Activated CD8-positive, alpha-beta T cell treated with anti-CD3 and anti-CD28 coated beads, Interleukin-2, amount 10 ng/mL, durations not matched to agents 7 days and 5 days (primary cell): Measurements from ENCODE around the gene PROX2. TPM values are rescaled to one million over a fixed set of nuclear protein-coding genes. Genes with fewer than 3 reads are reported as not detected.

Experiments used
- ATAC-seq: fragments of 150-1000 bp; cut with Tn5 transposase; one replicate; pipeline ENCODE4 v1.10.0; 2021; ENCODE audit warnings: moderate library complexity
- CTCF ChIA-PET: fragments of 350-600 bp; sonication (Branson Sonifier 250); formaldehyde crosslinking; loops from one replicate; lab custom pipeline; 2021; ENCODE audit warnings: antibody characterized with exemption; lab: Charles Lee
- POLR2A ChIA-PET: fragments of 350-600 bp; sonication (Branson Sonifier 250); formaldehyde crosslinking; loops from one replicate; lab custom pipeline; 2021; ENCODE audit warnings: antibody characterized with exemption; lab: Charles Lee
- DNase-seq: peaks from one replicate; pipeline ENCODE4 v3.0.0-alpha.2; 2020
- H3K27ac Mint-ChIP-seq: one replicate; pipeline ENCODE4 v1.8.0; 2021; ENCODE audit warnings: mild to moderate bottlenecking, mixed read lengths
- H3K27me3 Mint-ChIP-seq: one replicate; pipeline ENCODE4 v1.8.0; 2021; ENCODE audit warnings: low read depth, mixed read lengths
- H3K36me3 Mint-ChIP-seq: one replicate; pipeline ENCODE4 v1.8.0; 2021; ENCODE audit warnings: low read depth, mixed read lengths
- H3K4me1 Mint-ChIP-seq: one replicate; pipeline ENCODE4 v1.8.0; 2021; ENCODE audit warnings: low read depth, mixed read lengths
- H3K4me3 Mint-ChIP-seq: one replicate; pipeline ENCODE4 v1.8.0; 2021; ENCODE audit warnings: mild to moderate bottlenecking, mixed read lengths
- H3K9me3 Mint-ChIP-seq: one replicate; pipeline ENCODE4 v1.8.0; 2022; ENCODE audit warnings: mixed read lengths; ENCODE audit not compliant: insufficient read depth
- total RNA-seq, 2 experiments: library from RNA; stranded (reverse); gene quantifications; one replicate each; pipeline ENCODE4 v1.2.3, GENCODE V29; 2021

Gene PROX2
- total RNA-seq, 2 experiments from 2014 or later, result 0.13 to 0.44 TPM

GRCh38 chr14:74893614-74894091 is 17.7 kb upstream of the PROX2 start:
- DNase-seq, result no peak
- Mint-ChIP-seq H3K27ac (no peak overlapping the region), H3K4me3 (no peak overlapping the region), H3K4me1 (peaks cover 17% of the 10 kb centered on the region), H3K9me3 (no peaks in the 10 kb centered on the region), H3K36me3 (peaks cover 72% of the 10 kb centered on the region), H3K27me3 (no peaks in the 10 kb centered on the region)
- ChIA-PET CTCF (interaction anchor here (1.0 to 8.5 kb wide), 5 partner anchors 11 to 33 kb away, joined by 4 to 87 read pairs (median 9); no protein-coding TSS in a partner anchor), POLR2A (interaction anchor here (2.7 kb wide), 1 partner anchor 12 kb away, joined by 12 read pairs; the partner anchor contains the start of gene DLST)
- no peak for ATAC-seq

- H3K4me3 Mint-ChIP-seq, result no peak overlapping the region
- ATAC-seq, result no peak
- ChIA-PET CTCF (interaction anchor here (1.0 to 8.5 kb wide), 5 partner anchors 10 to 32 kb away, joined by 4 to 87 read pairs (median 9); no protein-coding TSS in a partner anchor), POLR2A (interaction anchor here (1.5 to 2.7 kb wide), 2 partner anchors 11 to 13 kb away, joined by 4 to 12 read pairs; partner anchors contain the start of gene DLST)
- DNase-seq, result no peak
- H3K36me3 Mint-ChIP-seq, result peaks cover 71% of the 10 kb centered on the region
- H3K27me3 Mint-ChIP-seq, result no peaks in the 10 kb centered on the region
- peaks cover 25% of the 10 kb centered on the region for H3K4me1 Mint-ChIP-seq
- H3K27ac Mint-ChIP-seq, result peak overlapping the region; percentile 48
- H3K9me3 Mint-ChIP-seq, result no peaks in the 10 kb centered on the region
Observed at GRCh38 chr14:74892745-74893144, 16.8 kb upstream of the PROX2 start.

- CTCF ChIA-PET, result interaction anchor here (8.4 to 8.5 kb wide), 2 partner anchors 14 to 31 kb away, joined by 72 to 87 read pairs; no protein-coding TSS in a partner anchor
- POLR2A ChIA-PET, result interaction anchor here (1.5 to 2.7 kb wide), 2 partner anchors 10 to 14 kb away, joined by 4 to 12 read pairs; partner anchors contain the start of gene DLST
- peaks cover 62% of the 10 kb centered on the region for H3K36me3 Mint-ChIP-seq
- no peak overlapping the region for H3K4me3 Mint-ChIP-seq
- DNase-seq (no peak), ATAC-seq (no peak)
- peaks cover 26% of the 10 kb centered on the region for H3K4me1 Mint-ChIP-seq
- H3K9me3 Mint-ChIP-seq, result no peaks in the 10 kb centered on the region
- H3K27ac Mint-ChIP-seq, result no peak overlapping the region
- no peaks in the 10 kb centered on the region for H3K27me3 Mint-ChIP-seq
Observed at GRCh38 chr14:74891870-74892269, 15.9 kb upstream of the PROX2 start.

DNA sequence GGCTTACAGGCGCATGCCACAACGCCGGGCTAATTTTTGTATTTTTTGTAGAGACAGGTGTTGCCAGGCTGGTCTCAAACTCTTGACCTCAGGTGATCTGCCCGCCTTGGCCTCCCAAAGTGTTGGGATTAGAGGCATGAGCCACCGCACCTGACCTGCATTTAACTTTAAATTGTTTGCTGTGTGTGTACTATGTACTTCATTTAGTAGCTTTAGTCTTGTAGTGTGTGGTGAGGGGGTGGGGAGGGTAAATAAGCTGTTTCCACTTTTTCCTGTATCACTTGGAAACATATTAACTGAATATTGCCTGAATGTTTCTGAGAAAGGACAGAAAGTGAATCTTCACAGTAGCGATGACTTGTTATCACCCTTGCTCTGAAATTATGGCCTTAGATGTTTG is 14.3 kb upstream of the PROX2 start:
- H3K4me1 Mint-ChIP-seq, result peaks cover 39% of the 10 kb centered on the region
- no peak for DNase-seq
- ChIA-PET CTCF (interaction anchor here (0.6 to 8.5 kb wide), 6 partner anchors 15 to 54 kb away, joined by 4 to 87 read pairs (median 4); no protein-coding TSS in a partner anchor), POLR2A (interaction anchor here (0.9 to 1.2 kb wide), 2 partner anchors 8 to 16 kb away, joined by 3 read pairs; no protein-coding TSS in a partner anchor)
- no peaks in the 10 kb centered on the region for H3K27me3 Mint-ChIP-seq
- H3K36me3 Mint-ChIP-seq, result peaks cover 65% of the 10 kb centered on the region
- no peaks in the 10 kb centered on the region for H3K9me3 Mint-ChIP-seq
- no peak for ATAC-seq
- no peak overlapping the region for H3K27ac Mint-ChIP-seq
- H3K4me3 Mint-ChIP-seq, result no peak overlapping the region

GRCh38 chr14:74888164-74889158 is 12.5 kb upstream of the PROX2 start:
- H3K27ac Mint-ChIP-seq, result peak overlapping the region; percentile 37
- no peaks in the 10 kb centered on the region for H3K27me3 Mint-ChIP-seq
- H3K9me3 Mint-ChIP-seq, result no peaks in the 10 kb centered on the region
- ATAC-seq (peak; percentile 38), DNase-seq (no peak)
- ChIA-PET CTCF (interaction anchor here (1.0 to 8.5 kb wide), 4 partner anchors 18 to 58 kb away, joined by 3 to 87 read pairs (median 38); no protein-coding TSS in a partner anchor), POLR2A (interaction anchor here (1.2 kb wide), 1 partner anchor 17 kb away, joined by 5 read pairs; no protein-coding TSS in a partner anchor)
- peaks cover 68% of the 10 kb centered on the region for H3K36me3 Mint-ChIP-seq
- no peak overlapping the region for H3K4me3 Mint-ChIP-seq
- peaks cover 52% of the 10 kb centered on the region for H3K4me1 Mint-ChIP-seq

GRCh38 chr14:74886001-74886400 is 10.1 kb upstream of the PROX2 start:
- Mint-ChIP-seq H3K4me3 (no peak overlapping the region), H3K4me1 (peaks cover 56% of the 10 kb centered on the region), H3K36me3 (peaks cover 61% of the 10 kb centered on the region), H3K9me3 (no peaks in the 10 kb centered on the region), H3K27ac (no peak overlapping the region), H3K27me3 (no peaks in the 10 kb centered on the region)
- DNase-seq (no peak), ATAC-seq (no peak)
- ChIA-PET CTCF (interaction anchor here (0.6 to 9.8 kb wide), 4 partner anchors 16 to 26 kb away, joined by 3 to 186 read pairs (median 8); no protein-coding TSS in a partner anchor), POLR2A (no interaction called here)

GRCh38 chr14:74882103-74882920 is 6.4 kb upstream of the PROX2 start:
- DNase-seq (peak; percentile 60), ATAC-seq (peak; percentile 62)
- Mint-ChIP-seq H3K27ac (peak overlapping the region; percentile 98), H3K4me3 (peak overlapping the region; percentile 98), H3K4me1 (peaks cover 58% of the 10 kb centered on the region), H3K9me3 (no peaks in the 10 kb centered on the region), H3K36me3 (peaks cover 41% of the 10 kb centered on the region), H3K27me3 (no peaks in the 10 kb centered on the region)
- POLR2A ChIA-PET, result interaction anchor here (0.8 to 5.3 kb wide), 9 partner anchors 10 to 235 kb away, joined by 3 to 41 read pairs (median 5); partner anchors contain the start of gene ACYP1
- CTCF ChIA-PET, result interaction anchor here (0.9 to 10.4 kb wide), 13 partner anchors 9 to 274 kb away, joined by 3 to 186 read pairs (median 4); no protein-coding TSS in a partner anchor

- H3K27ac Mint-ChIP-seq, result peak within 1 kb of the TSS; percentile 98
- peak within 1 kb of the TSS; percentile 98 for H3K4me3 Mint-ChIP-seq
- POLR2A ChIA-PET, result interaction anchor here (0.9 to 5.3 kb wide), 7 partner anchors 10 to 23 kb away, joined by 3 to 41 read pairs (median 12); no protein-coding TSS in a partner anchor
- no peaks in the 10 kb centered on the region for H3K27me3 Mint-ChIP-seq
- peak; percentile 90 for ATAC-seq
- CTCF ChIA-PET, result interaction anchor here (0.7 to 10.4 kb wide), 9 partner anchors 10 to 273 kb away, joined by 3 to 186 read pairs (median 6); no protein-coding TSS in a partner anchor
- H3K9me3 Mint-ChIP-seq, result no peaks in the 10 kb centered on the region
- peaks cover 39% of the 10 kb centered on the region for H3K36me3 Mint-ChIP-seq
- peak; percentile 89 for DNase-seq
- peaks cover 59% of the 10 kb centered on the region for H3K4me1 Mint-ChIP-seq
Observed at GRCh38 chr14:74881431-74882102, 5.6 kb upstream of the PROX2 start, which contains the start of gene DLST. Gene DLST (plus strand): TSS chr14:74881916. CDS start chr14:74881954, 38 bp downstream.

DNA sequence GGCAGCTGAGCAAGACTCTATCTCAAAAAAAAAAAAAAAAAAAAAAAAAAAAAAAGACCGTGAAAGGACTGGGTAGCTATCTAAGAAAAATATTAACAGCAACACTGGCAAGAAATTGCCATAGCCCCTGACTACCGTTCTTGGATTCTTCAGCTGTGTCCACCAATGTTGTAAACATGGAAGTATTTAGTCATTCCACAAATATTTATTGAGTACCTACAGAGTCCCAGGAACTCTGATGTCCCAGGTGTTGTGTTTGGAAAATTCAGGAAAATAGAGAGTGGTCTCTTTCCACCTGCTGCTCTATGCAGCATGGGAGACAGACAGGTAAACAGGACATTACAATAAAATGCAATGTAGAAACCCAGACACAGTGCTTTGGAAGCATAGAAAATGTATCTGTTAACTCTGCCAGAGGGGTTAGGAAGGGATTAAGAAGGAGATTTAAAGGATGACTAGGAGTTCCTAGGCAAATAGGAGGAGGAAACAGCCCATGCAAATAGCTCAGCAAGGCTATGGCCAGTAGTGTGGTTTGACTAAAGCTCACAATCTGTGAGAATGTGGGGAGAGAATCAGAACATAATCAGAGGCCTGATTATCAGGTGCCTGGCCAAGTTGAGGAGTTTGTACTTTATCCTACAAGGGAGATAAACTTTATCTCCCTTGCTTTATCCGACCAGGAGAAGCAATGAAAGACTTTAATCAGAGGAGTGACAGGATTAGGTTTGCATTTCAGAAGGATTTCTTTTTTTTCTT is 3.7 kb upstream of the PROX2 start:
- ATAC-seq, result no peak
- H3K27ac Mint-ChIP-seq, result peak overlapping the region; percentile 7
- peak overlapping the region; percentile 0 for H3K4me3 Mint-ChIP-seq

More for the DNA sequence above, 3.7 kb upstream of the PROX2 start:
- ChIA-PET CTCF (interaction anchor here (1.1 to 10.4 kb wide), 6 partner anchors 12 to 209 kb away, joined by 3 to 186 read pairs (median 24); no protein-coding TSS in a partner anchor), POLR2A (interaction anchor here (0.6 to 5.3 kb wide), 5 partner anchors 8 to 50 kb away, joined by 3 to 41 read pairs (median 15); no protein-coding TSS in a partner anchor)
- no peaks in the 10 kb centered on the region for H3K27me3 Mint-ChIP-seq
- H3K36me3 Mint-ChIP-seq, result peaks cover 22% of the 10 kb centered on the region
- no peaks in the 10 kb centered on the region for H3K9me3 Mint-ChIP-seq
- no peak for DNase-seq
- H3K4me1 Mint-ChIP-seq, result peaks cover 57% of the 10 kb centered on the region
